Stimulated activated CD8-positive, alpha-beta memory T cell treated with anti-CD3 and anti-CD28 coated beads, Interleukin-12 subunit alpha, Interleukin-12 subunit beta, amount 100 ng/mL, for 1 hour (primary cell): ENCODE measurements around the gene CYB561D2.

Experiments used
- DNase-seq: peaks from one replicate; pipeline ENCODE4 v3.0.0-alpha.2; 2020; ENCODE audit warnings: low read depth

CYB561D2 gene

DNA sequence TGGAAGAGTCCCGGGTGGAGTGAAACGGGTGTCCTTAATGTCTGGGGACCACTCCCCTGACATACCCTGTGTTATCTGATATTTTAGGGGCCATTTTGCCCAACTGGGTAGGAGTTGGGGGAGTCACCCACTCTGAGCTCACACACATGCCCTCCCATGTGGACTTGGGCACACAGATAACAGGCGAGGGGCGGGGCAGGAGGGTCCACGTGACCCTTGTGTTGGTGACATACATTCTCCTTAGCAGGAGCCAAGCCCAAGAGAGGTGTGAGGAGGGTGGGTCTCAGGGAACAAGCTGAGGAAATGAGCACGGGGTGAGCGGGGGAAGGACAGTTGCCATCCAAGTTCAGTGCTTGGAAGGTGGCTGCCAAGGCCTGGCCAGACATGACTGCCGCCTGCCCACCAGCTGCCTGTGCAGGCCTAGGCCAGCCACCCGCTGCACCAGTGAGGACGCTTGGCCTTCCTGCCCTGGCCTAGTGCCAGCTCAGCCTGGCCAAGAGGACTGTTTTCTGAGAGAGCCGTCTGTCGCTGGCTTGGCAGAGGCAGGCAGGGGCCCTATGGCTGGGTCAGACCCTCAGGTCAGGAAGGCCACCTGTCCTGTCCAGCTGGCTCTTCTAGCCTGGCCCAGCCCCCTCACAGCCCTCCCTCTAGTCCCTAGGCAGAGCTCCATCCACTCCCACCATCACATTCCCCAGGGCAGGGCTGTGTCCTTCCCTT, 40.0 kb downstream of the CYB561D2 start:
- DNase-seq, result no peak

DNA sequence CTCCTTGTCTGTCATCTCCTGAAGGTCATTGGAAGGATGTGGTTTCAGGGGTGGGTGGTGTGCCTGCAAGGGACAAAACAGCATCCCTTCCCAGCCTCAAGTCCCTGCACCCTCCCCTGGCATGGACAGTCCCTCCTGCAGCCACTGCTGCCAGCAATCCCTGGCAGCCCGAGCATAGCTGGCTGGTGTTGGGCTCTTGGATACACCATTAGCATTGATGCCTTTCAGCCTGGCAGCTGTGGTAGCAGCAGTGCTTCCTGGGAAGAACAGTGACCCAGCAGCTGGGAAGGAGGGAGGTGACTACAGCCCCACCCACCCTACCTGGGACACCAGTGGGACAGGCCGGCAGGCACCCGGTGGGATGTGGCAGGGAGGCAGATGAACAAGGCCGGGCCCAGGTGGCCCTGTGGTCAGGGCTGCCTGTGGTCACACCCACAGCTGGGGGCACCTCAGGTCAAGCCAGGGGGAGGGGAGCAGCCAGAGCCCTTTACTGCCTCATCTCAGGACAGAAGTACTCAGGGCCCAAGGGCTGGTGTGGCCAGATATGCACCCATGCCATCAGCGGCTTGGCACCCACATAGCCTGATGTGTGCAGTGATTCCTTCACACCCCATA, 41.5 kb downstream of the CYB561D2 start:
- DNase-seq, result no peak

DNA sequence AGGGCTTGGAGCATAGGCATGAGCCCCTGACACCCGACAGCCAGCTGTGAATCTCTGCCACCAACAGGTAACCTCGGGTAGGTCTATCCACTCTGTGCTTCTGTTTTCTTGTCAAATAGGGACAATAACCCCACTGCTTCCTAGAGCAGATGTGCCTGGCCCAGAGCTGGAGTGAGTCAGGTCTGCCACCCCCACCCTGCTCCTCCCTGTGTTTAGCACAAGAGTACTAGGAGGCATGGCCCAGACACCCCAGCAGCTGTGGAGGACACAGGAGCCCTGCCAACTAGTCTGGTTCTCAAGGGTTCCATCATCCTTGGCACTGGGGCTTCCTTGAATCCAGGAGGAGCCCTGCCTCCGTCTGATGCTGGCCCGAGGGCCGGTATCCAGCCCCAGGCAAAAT, 42.4 kb downstream of the CYB561D2 start:
- DNase-seq, result no peak

DNA sequence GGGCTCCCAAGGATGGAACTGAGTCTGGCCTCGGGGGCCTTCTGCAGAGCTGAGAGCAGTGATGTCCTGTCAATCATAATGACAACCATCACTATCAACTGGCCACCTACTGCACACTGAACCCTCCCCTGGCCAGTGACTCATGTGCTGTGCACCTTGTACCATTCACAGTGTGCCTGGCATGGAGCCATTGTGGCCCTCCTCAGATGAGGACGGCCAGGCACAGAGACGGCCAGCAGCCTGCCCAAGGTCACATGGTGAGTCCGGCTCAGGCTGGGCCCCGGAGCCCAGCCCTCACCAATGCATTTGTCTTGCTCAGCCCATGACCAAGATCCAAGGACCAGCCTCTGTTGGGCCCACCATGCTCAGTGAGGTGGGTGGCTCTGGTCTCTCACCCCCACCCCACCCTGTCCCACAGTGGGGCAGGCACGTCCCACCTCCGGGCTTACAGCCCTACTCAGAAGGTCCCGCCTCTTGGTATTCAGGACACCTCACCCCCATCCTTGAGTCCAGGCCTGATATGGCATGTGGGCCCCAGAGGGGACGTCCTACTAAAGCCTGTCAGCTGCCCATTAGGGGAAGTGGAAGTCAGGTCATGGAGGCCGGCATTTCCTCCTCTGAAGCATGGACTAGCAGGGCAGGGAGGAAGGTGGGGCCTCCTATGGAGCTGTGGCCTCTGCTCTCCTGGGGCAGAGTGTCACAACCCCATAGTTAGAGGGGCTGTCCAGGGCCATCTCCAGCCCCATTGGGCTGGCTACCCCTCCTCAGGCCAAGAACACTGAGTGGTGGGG, 44.6 kb downstream of the CYB561D2 start:
- no peak for DNase-seq

DNA sequence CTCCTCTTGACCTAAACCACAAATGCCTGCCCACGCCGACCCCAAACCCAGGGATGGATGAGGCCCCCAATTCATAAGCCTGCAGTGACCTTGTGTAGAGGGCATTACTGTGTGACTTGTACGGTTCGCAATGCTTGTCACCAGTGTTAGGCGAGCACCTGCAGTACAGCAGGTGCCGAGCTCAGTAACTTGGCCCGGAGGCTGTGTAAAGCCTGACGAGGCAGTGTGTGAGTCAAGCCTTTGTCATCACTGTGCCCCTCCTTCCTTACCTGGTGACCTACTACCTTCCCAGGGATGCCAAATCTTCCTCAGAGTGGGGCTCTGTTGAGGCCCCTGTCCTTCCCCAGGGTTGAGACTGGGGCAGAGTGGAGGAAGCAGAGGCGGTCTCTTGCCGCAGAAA, 45.8 kb downstream of the CYB561D2 start:
- no peak for DNase-seq

DNA sequence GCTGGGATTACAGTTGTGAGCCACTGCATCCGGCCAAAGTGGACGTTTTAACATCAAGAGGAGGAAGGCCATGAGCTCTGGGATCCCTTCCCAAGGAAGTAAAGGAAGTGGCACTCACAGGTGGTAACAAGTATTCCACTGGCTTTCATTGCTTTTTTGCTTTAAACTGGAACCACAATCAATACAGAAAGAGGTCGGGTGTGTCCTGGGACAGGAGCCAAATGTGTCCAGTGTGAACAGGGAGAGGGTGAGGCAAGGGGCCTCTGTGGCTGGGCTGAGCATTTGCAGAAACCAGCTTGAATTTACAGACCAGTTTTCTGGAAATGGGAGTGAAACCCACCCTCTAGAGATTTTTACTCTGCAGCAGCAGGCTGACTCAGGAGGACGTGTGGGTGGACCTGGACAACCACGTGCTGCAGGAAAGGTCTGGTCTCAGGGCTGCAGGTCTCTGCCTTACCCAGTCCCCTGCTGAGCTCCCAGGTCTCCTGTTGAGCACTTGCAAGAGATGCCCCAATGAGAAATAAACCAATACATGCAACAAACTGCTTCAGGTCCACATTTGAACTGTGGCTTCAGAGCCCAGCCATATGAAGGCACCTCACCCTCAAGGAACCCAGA, 51.4 kb downstream of the CYB561D2 start:
- no peak for DNase-seq
